Adipocyte (in vitro differentiated cells): ENCODE measurements around the gene SLC35B1.
A peak's percentile ranks its signal among the peaks of the same experiment; 100 is the strongest.
"Not testable (repeated sequence)": the region's sequence is repeated elsewhere in the genome, so short reads cannot be mapped to it uniquely, and the experiment has no call there.

Experiments
- DNase-seq: peaks from one replicate; pipeline ENCODE4 v3.0.0-alpha.2; 2015; ENCODE audit warnings: low read depth
- H3K27me3 ChIP-seq: replicated peaks from 2 replicates; pipeline ENCODE4 v1.7.0; 2013; ENCODE audit warnings: mild to moderate bottlenecking, low read length, moderate library complexity; ENCODE audit not compliant: control insufficient read depth, insufficient read depth
- H3K36me3 ChIP-seq: 2 replicates; pipeline ENCODE4 v1.7.0; 2013; ENCODE audit warnings: low read length, mild to moderate bottlenecking, moderate library complexity; ENCODE audit not compliant: control insufficient read depth, insufficient read depth, severe bottlenecking
- H3K4me1 ChIP-seq: 2 replicates; pipeline ENCODE4 v1.7.0; 2013; ENCODE audit warnings: mild to moderate bottlenecking, low read length, moderate library complexity; ENCODE audit not compliant: control insufficient read depth, insufficient read depth
- H3K4me3 ChIP-seq: 2 replicates; pipeline ENCODE4 v1.7.0; 2013; ENCODE audit warnings: mild to moderate bottlenecking, low read length, moderate library complexity
- H3K9ac ChIP-seq: 2 replicates; pipeline ENCODE4 v1.7.0; 2013; ENCODE audit warnings: mild to moderate bottlenecking, low read length, moderate library complexity
- H3K9me3 ChIP-seq: 2 replicates; pipeline ENCODE4 v1.7.0; 2013; ENCODE audit warnings: mild to moderate bottlenecking, low read length, moderate library complexity; ENCODE audit not compliant: control insufficient read depth

The SLC35B1 gene

DNA sequence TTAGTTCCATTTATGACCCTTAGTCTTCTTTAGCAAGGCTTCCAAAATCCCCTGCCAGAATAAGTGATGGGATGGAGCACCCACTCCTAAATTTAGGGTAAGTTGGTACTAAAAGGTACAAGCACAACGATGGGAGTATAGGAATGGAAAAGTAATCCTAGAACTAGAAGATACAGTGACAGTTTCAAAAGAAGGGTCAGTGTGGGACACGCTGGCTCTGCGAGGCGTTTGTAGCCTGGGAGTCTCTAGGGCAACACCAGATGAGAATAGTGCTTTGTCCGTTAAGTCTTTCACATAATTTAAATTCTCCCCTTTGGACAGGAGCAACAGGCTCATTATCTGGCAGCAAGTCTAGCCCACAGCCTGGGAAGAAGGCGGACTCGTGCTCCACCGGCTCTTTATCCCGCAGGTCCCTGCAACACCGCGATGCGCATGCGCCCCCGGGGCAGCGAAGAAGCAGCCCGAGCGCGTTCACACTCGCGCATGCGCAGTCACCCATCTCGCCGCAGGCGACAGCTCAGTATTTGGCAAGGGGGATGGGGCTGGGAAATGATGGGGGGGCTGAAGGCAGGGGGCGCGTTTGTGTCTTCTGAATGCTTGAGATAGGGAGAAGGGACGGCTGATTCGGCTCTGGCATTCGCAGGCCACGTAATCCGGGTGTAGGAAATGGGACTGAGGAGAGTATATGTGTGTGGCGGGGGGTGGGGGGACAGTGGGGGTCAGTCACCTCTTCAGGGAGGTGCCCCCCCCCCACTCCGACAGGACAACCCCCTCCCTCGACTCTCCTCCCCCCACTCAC is 30.4 kb downstream of the SLC35B1 start:
- Histone ChIP-seq H3K9me3 (no peaks in the 10 kb centered on the region), H3K4me3 (peak overlapping the region; percentile 87), H3K36me3 (peaks cover 5% of the 10 kb centered on the region), H3K4me1 (peaks cover 20% of the 10 kb centered on the region), H3K9ac (peak overlapping the region; percentile 87), H3K27me3 (no peaks in the 10 kb centered on the region)
- DNase-seq: peak; percentile 98

DNA sequence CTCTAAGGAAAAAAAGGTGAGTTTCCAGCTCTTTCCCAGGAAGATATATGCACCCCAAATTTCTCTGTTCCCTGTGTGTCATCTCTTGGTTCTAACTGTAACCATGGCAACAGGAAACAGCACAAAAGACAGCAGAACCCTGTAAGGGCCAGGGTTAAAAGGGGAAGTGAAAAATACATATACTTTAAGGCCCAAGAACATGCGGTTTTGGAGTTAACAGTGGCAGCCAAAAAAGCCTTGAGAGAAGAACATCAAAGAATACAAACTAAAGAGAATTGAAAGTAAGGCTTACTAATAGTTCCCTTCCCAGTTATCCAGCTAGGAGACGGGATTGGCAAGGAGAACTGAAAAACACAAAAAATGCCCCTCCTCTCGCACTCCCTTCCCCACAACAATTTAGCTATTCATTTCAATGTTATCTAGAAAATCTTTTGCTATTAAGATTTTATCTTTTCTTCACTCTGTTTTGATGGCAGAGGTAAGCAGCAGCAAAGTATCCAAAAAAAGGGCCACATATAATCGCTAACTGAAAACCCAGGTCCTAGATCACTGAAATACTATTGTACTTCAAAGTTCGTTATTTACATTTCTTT is 31.4 kb downstream of the SLC35B1 start:
- Histone ChIP-seq H3K9me3 (no peaks in the 10 kb centered on the region), H3K9ac (peak overlapping the region; percentile 87), H3K4me3 (peak overlapping the region; percentile 87), H3K36me3 (peaks cover 5% of the 10 kb centered on the region), H3K4me1 (peaks cover 20% of the 10 kb centered on the region), H3K27me3 (no peaks in the 10 kb centered on the region)
- peak; percentile 41 for DNase-seq

DNA sequence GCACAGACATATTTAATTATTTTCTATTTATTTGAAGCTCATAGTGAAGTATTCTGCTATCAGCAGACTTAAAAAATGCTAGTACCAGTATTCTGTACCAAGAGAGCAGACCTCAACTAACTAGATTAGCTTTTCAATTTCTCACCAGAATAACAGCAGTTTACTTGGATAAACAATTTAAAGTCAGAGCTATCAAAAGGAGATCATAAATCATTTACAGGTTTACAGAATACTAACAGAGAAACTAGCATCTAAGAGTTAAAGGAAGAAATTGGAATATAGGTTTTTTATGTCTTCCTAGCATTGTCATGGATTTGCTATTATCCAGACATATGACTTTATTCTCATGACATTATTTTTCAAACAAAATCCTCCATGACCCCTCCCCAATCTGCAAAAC is 33.3 kb downstream of the SLC35B1 start:
- DNase-seq: no peak
- no peak overlapping the region for H3K4me3 ChIP-seq
- H3K36me3 ChIP-seq: peaks cover 5% of the 10 kb centered on the region
- no peaks in the 10 kb centered on the region for H3K27me3 ChIP-seq
- H3K9me3 ChIP-seq: no peaks in the 10 kb centered on the region
- H3K9ac ChIP-seq: no peak overlapping the region
- peaks cover 31% of the 10 kb centered on the region for H3K4me1 ChIP-seq

DNA sequence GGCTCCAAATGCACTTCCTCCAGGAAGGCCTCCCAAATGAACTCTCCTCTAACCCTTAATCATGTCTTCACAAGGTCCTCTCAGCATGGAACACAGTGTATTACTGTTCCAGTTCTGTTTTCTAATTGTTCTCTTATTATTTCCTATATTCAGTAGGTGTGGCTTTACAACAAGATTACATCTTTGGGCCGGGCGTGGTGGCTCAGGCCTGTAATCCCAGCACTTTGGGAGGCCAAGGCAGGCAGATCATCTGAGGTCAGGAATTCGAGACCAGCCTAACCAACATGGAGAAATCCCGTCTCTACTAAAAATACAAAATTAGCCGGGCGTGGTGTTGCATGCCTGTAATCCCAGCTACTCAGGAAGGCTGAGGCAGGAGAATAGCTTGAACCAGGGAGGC is 34.1 kb downstream of the SLC35B1 start:
- not testable (repeated sequence) for H3K27me3 ChIP-seq, DNase-seq, H3K4me3 ChIP-seq, H3K9ac ChIP-seq, H3K36me3 ChIP-seq, H3K9me3 ChIP-seq
- peaks cover 31% of the 10 kb centered on the region for H3K4me1 ChIP-seq

DNA sequence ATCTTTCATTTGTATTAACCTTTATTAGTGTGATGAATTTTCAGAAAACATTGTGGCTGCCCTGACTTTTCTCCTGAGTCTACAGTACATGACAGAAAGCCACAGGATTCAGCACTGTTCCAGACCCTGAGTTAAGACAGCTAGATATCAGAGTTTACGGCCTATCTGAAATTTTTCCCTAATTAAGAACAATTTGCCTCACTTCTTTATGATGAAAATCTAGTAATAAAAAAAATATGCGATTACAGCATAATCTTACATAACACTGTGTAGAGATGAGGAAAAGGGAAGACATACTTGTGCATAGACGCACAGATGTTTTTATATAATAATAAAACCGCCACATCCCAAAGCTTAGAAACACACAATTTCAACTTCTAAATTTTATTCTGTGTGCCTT is 37.1 kb downstream of the SLC35B1 start:
- Histone ChIP-seq H3K9me3 (no peaks in the 10 kb centered on the region), H3K4me3 (no peak overlapping the region), H3K36me3 (peaks cover 9% of the 10 kb centered on the region), H3K4me1 (peaks cover 16% of the 10 kb centered on the region), H3K9ac (no peak overlapping the region), H3K27me3 (no peaks in the 10 kb centered on the region)
- DNase-seq: no peak

DNA sequence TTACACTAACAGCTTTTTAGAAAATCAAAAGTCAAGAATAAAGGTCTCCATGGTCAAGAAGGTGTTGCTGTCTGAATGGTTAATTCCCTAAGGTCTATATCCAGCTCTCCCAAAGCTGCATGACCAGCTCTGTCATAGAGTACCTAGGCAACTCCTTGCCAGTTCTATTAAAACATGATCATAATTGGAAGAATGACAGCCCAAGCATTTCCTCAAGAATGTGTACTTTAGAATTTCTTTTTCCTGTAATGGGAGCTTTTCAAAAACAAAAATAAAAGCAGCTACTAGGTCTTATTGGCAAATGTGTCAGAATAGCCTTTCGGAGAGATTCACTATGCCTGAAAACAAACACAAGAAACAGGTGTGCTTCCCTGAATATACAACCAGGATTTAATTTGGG is 37.8 kb downstream of the SLC35B1 start:
- H3K36me3 ChIP-seq: peaks cover 6% of the 10 kb centered on the region
- H3K4me3 ChIP-seq: no peak overlapping the region
- no peaks in the 10 kb centered on the region for H3K27me3 ChIP-seq
- no peak overlapping the region for H3K9ac ChIP-seq
- no peaks in the 10 kb centered on the region for H3K9me3 ChIP-seq
- H3K4me1 ChIP-seq: peaks cover 14% of the 10 kb centered on the region
- DNase-seq: no peak

DNA sequence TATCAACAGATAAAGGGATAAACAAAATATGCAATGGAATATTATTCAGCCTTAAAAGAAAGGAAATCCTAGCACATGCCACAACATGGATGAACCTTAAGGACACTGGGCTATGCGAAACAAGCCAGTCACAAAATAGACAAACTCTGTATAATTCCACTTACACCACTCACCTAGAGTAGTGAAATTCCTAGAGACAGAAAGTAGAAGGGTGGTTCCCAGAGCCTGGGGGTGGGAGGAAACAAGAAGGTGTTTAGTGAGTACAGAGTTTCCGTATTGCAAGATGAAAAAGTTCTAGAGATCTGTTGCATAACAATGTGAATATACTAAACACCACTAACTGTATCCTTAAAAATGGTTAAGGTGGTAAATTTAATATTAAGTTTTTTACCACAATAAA is 39.9 kb downstream of the SLC35B1 start:
- H3K9me3 ChIP-seq: no peaks in the 10 kb centered on the region
- no peak overlapping the region for H3K9ac ChIP-seq
- peaks cover 4% of the 10 kb centered on the region for H3K36me3 ChIP-seq
- H3K4me1 ChIP-seq: peaks cover 11% of the 10 kb centered on the region
- H3K4me3 ChIP-seq: no peak overlapping the region
- DNase-seq: no peak
- H3K27me3 ChIP-seq: no peaks in the 10 kb centered on the region

DNA sequence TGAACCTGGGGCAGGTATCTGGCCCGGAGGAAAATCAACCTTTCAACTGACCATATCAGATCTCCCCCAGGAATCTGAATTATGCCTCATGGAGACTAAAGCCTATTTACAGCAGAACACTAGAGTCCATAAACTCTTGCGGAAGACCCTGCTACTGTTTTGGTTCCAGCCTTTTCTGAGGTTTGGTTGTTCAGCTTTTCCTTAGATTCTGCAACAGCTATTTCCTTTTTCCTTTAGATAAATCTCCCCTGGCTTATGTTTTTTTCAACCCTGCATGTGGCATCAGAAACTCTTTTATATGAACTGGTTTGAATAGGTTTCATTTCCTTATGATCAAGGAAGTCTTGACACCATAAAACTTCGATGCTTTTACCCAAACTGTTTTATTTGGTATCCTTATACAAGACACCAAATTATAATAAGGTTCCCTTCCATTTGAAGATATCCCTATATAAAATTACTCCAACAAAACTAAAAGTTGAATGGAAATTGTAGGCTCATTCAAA is 43.0 kb downstream of the SLC35B1 start:
- no peak overlapping the region for H3K4me3 ChIP-seq
- H3K27me3 ChIP-seq: no peaks in the 10 kb centered on the region
- no peaks in the 10 kb centered on the region for H3K9me3 ChIP-seq
- DNase-seq: no peak
- no peak overlapping the region for H3K9ac ChIP-seq
- peaks cover 4% of the 10 kb centered on the region for H3K36me3 ChIP-seq
- peaks cover 1% of the 10 kb centered on the region for H3K4me1 ChIP-seq

DNA sequence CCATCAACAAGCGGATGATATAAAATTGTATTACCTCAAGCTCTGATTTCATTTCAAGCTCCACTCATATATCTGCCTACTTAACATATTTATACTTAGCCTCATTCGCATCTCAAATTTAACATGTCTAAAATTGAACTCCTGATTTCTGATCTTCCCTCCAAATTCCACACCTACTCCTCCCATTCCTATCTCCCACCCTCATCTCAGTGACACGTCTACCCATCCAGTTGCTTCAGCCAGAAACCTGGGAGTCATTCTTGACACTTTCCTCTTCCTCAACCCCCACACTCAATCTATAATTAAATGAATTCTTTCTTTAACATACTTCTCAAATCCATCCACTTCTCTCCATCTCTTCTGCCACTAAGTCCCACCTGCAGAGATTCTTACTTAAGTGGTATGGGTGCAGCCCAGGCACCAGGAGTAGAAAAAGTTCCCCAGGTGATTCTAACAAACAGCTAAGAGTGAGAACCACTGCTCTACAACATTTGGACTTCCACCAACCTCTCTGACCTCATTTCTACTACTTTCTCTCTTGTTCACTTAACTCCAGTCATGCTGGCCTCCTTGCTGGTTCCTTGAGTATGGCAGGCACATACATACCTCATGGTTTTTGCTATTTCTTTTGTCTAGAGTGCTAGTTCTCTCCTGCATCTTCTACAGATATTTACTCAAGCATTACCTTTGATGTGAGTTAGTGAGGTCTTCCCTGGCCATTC is 47.9 kb downstream of the SLC35B1 start:
- Histone ChIP-seq H3K4me3 (no peak overlapping the region), H3K27me3 (no peaks in the 10 kb centered on the region), H3K9me3 (no peaks in the 10 kb centered on the region), H3K4me1 (peaks cover 4% of the 10 kb centered on the region), H3K9ac (no peak overlapping the region), H3K36me3 (peaks cover 3% of the 10 kb centered on the region)
- DNase-seq: no peak

DNA sequence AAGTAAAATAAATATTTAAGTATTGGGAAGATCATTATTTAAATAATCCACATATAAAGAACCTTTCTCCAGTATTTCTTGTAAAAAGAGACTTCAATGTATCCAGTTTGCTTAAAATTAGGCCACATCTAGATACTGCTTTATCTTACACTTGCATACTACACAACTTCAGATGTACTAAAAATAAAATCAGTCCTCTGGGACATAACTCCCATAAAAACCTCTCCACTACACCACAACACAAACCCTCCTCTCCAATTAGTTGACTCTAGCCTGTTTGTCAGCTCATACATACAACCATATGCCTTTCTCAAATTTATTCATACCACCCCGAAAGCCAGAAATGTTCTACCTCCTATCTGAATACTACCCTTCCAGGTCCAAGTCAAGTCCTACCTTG is 51.5 kb downstream of the SLC35B1 start:
- Histone ChIP-seq H3K36me3 (peaks cover 3% of the 10 kb centered on the region), H3K4me3 (no peak overlapping the region), H3K27me3 (no peaks in the 10 kb centered on the region), H3K4me1 (peaks cover 4% of the 10 kb centered on the region), H3K9me3 (no peaks in the 10 kb centered on the region), H3K9ac (no peak overlapping the region)
- no peak for DNase-seq
